HG03025 (cell line): ENCODE data around the gene ORM2.

Experiments used
- ATAC-seq: cut with Tn5 transposase; IDR thresholded peaks from one replicate; pipeline ENCODE4 v1.9.1; 2021; ENCODE audit warnings: mild to moderate bottlenecking, moderate library complexity; ENCODE audit not compliant: unreplicated experiment, low FRiP score

ORM2 gene

GRCh38 chr9:114367772-114368569, 38.3 kb downstream of the ORM2 start:
- no peak for ATAC-seq

GRCh38 chr9:114369216-114370130, 39.8 kb downstream of the ORM2 start:
- ATAC-seq = no peak

- ATAC-seq = no peak
These were observed 40.7 kb downstream of the ORM2 start for GRCh38 chr9:114370251-114370967.

GRCh38 chr9:114370968-114371320, 41.3 kb downstream of the ORM2 start:
- no peak for ATAC-seq

- no peak for ATAC-seq
These were observed 41.8 kb downstream of the ORM2 start for GRCh38 chr9:114371343-114371944.

GRCh38 chr9:114371973-114372917, 42.6 kb downstream of the ORM2 start:
- ATAC-seq = no peak

- ATAC-seq = peak; percentile 81
These were observed 43.3 kb downstream of the ORM2 start for GRCh38 chr9:114372921-114373448.

GRCh38 chr9:114373960-114374730, 44.5 kb downstream of the ORM2 start:
- ATAC-seq = no peak

- no peak for ATAC-seq
These were observed 45.3 kb downstream of the ORM2 start for GRCh38 chr9:114374936-114375335.

- ATAC-seq = no peak
These were observed 45.9 kb downstream of the ORM2 start for GRCh38 chr9:114375386-114376175.

GRCh38 chr9:114376586-114377445, 47.1 kb downstream of the ORM2 start:
- no peak for ATAC-seq

- ATAC-seq = no peak
These were observed 48.3 kb downstream of the ORM2 start for GRCh38 chr9:114378016-114378415.

- no peak for ATAC-seq
These were observed 49.2 kb downstream of the ORM2 start for GRCh38 chr9:114378883-114379282.
